B cell (primary cell): ENCODE data around the gene PPP3R1. TPM values are rescaled to one million over a fixed set of nuclear protein-coding genes. Genes with fewer than 3 reads are reported as not detected.

Experiments used
- ATAC-seq: fragments of 200-7000 bp; cut with Tn5 transposase; one replicate; pipeline ENCODE4 v1.10.0; 2021; ENCODE audit warnings: low read depth, mild to moderate bottlenecking, moderate number of reproducible peaks, moderate library complexity
- CTCF ChIA-PET: fragments of 350-600 bp; sonication (Branson Sonifier 250); formaldehyde crosslinking; loops from one replicate; lab custom pipeline; 2021; ENCODE audit warnings: antibody characterized with exemption, inconsistent platforms; lab: Charles Lee
- POLR2A ChIA-PET: fragments of 350-600 bp; sonication (Branson Sonifier 250); formaldehyde crosslinking; loops from one replicate; lab custom pipeline; 2021; ENCODE audit warnings: antibody characterized with exemption; lab: Charles Lee
- DNase-seq: peaks from one replicate; pipeline ENCODE4 v3.0.0; 2013
- H2AFZ ChIP-seq: 2 replicates; pipeline ENCODE4 v1.6.1; 2012; ENCODE audit warnings: mild to moderate bottlenecking, low read depth, low read length; ENCODE audit not compliant: insufficient read depth, poor library complexity, severe bottlenecking
- H3K27ac ChIP-seq, 2 donors: 1 replicate in 1 of 2; 2 replicates in 1 of 2; pipeline ENCODE4 v1.5.1; 2012 to 2013; ENCODE audit warnings: low read length in 2 of 2, mild to moderate bottlenecking in 2 of 2, moderate library complexity in 1 of 2
- H3K27me3 ChIP-seq, 4 experiments: fragments of 200-600 bp in 1 of 4; sonication (generic) in 1 of 4; replicated peaks in 1 of 4; 1 replicate in 2 of 4; 2 replicates in 2 of 4; pipeline versions ENCODE4 v1.6.1 to v1.7.0; 2013 to 2016; ENCODE audit warnings: low read length in 3 of 4, mild to moderate bottlenecking in 2 of 4, mixed read lengths in 1 of 4, moderate library complexity in 1 of 4; ENCODE audit not compliant: insufficient read depth in 4 of 4, control insufficient read depth in 3 of 4; ENCODE audit errors: control extremely low read depth in 1 of 4
- H3K36me3 ChIP-seq, 2 experiments: replicated peaks in 1 of 2; 1 replicate in 1 of 2; 2 replicates in 1 of 2; pipeline versions ENCODE4 v1.6.1 to v1.7.1; 2013; ENCODE audit warnings: low read length in 1 of 2; ENCODE audit not compliant: insufficient read depth in 2 of 2, control insufficient read depth in 1 of 2; ENCODE audit errors: control extremely low read depth in 1 of 2, extremely low read depth in 1 of 2
- H3K4me1 ChIP-seq, 2 donors: fragments of 200-600 bp in 1 of 2; sonication (generic) in 1 of 2; 1 replicate in 1 of 2; 2 replicates in 1 of 2; pipeline versions ENCODE4 v1.5.1 to v1.6.1; 2013 to 2017; ENCODE audit warnings: low read length in 2 of 2; ENCODE audit not compliant: control insufficient read depth in 2 of 2, insufficient read depth in 2 of 2
- H3K4me2 ChIP-seq: replicated peaks from 2 replicates; pipeline ENCODE3; 2012; ENCODE audit warnings: mild to moderate bottlenecking, low read depth, low read length; ENCODE audit not compliant: poor library complexity, severe bottlenecking
- H3K4me3 ChIP-seq, 5 experiments: fragments of 200-600 bp in 1 of 5; sonication (generic) in 1 of 5; 1 replicate in 3 of 5; 2 replicates in 2 of 5; pipeline versions ENCODE4 v1.5.1 to v1.7.0; 2011 to 2016; ENCODE audit warnings: low read length in 4 of 5, mild to moderate bottlenecking in 4 of 5, low read depth in 2 of 5, control low read depth in 1 of 5, moderate library complexity in 1 of 5; ENCODE audit not compliant: insufficient read depth in 1 of 5; ENCODE audit errors: control extremely low read depth in 1 of 5, extremely low read depth in 1 of 5
- H3K79me2 ChIP-seq: fragments of 200-600 bp; sonication (generic); one replicate; pipeline ENCODE4 v1.6.0; 2016; ENCODE audit warnings: low read length; ENCODE audit not compliant: control insufficient read depth, insufficient read depth
- H3K9ac ChIP-seq: fragments of 200-600 bp; sonication (generic); 2 replicates; pipeline ENCODE4 v1.6.1; 2017; ENCODE audit warnings: mild to moderate bottlenecking, low read length, moderate library complexity
- H3K9me3 ChIP-seq, 3 donors: one replicate each; pipeline versions ENCODE4 v1.6.1 to v1.7.1; 2013; ENCODE audit warnings: low read length in 2 of 3; ENCODE audit not compliant: control insufficient read depth in 2 of 3, insufficient read depth in 1 of 3; ENCODE audit errors: control extremely low read depth in 1 of 3
- H4K20me1 ChIP-seq: 2 replicates; pipeline ENCODE4 v1.6.0; 2012; ENCODE audit warnings: mild to moderate bottlenecking, low read length; ENCODE audit not compliant: insufficient read depth, control insufficient read depth, poor library complexity, severe bottlenecking
- H3K27ac Mint-ChIP-seq: one replicate; pipeline ENCODE4 v1.8.0; 2021; ENCODE audit warnings: mixed read lengths
- H3K27me3 Mint-ChIP-seq: one replicate; pipeline ENCODE4 v1.8.0; 2021; ENCODE audit warnings: mixed read lengths
- H3K4me1 Mint-ChIP-seq: one replicate; pipeline ENCODE4 v1.8.0; 2021; ENCODE audit warnings: mixed read lengths
- H3K4me3 Mint-ChIP-seq: one replicate; pipeline ENCODE4 v1.8.0; 2021; ENCODE audit warnings: mixed read lengths
- H3K9me3 Mint-ChIP-seq: one replicate; pipeline ENCODE4 v1.8.0; 2022; ENCODE audit warnings: mixed read lengths; ENCODE audit not compliant: insufficient read depth
- CTCF ChIP-seq: fragments of 200-600 bp; IDR thresholded peaks from one replicate; pipeline ENCODE4 v1.8.0; 2022; ENCODE audit warnings: antibody characterized with exemption, mild to moderate bottlenecking
- EZH2 ChIP-seq: IDR thresholded peaks from 2 replicates; pipeline ENCODE4 v1.6.1; 2012; ENCODE audit warnings: borderline replicate concordance, low read depth, mild to moderate bottlenecking, moderate library complexity, low read length; ENCODE audit not compliant: insufficient read depth, poor library complexity, severe bottlenecking
- WGBS: methylation state at CpG from one replicate; pipeline ENCODE4 v1.1.5; 2013; ENCODE audit warnings: missing lambda C conversion rate; ENCODE audit not compliant: insufficient coverage; 5-methylcytosine and 5-hydroxymethylcytosine counted together
- intact Hi-C: fragments of 100-400 bp; cut with micrococcal nuclease; formaldehyde crosslinking; loops from one replicate; pipeline ENCODE4 v1.10.0; 2022
- polyA plus RNA-seq: library from polyadenylated mRNA; depleted of rRNA; stranded (reverse); fragments of >200 nt; gene quantifications from 2 replicates; pipeline ENCODE4 v1.2.3, GENCODE V29; 2012
- total RNA-seq, 2 donors: library from RNA; stranded (reverse); fragments of 120-200 nt in 1 of 2; gene quantifications; 1 replicate in 1 of 2; 2 replicates in 1 of 2; pipeline versions ENCODE4 v1.2.3 to v1.2.4, GENCODE V29; 2013 to 2022

The PPP3R1 gene
- total and polyA plus RNA-seq, 2 donors (not counting 1 experiment from before 2014, with no cell fraction given) = 17.9 to 55.6 TPM

- no peak overlapping the region for H3K27ac Mint-ChIP-seq
- POLR2A ChIA-PET = no interaction called here
These were observed 3.7 kb upstream of the PPP3R1 start for GRCh38 chr2:68256093-68256450.

More at GRCh38 chr2:68256093-68256450, 3.7 kb upstream of the PPP3R1 start:
- TF ChIP-seq CTCF (no peak), EZH2 (no peak)
- H3K4me3 Mint-ChIP-seq = no peak overlapping the region
- Histone ChIP-seq H3K27me3 (no peaks in the 10 kb centered on the region), H3K4me1 (peaks cover 0 to 11% of the 10 kb centered on the region in 2 donors), H3K4me3 (no peak overlapping the region), H4K20me1 (no peaks in the 10 kb centered on the region), H3K9ac (no peak overlapping the region), H3K4me2 (no peak overlapping the region), H3K79me2 (peaks cover 32% of the 10 kb centered on the region), H3K36me3 (no peaks in the 10 kb centered on the region), H2AFZ (no peak overlapping the region), H3K9me3 (no peaks in the 10 kb centered on the region), H3K27ac (no peak overlapping the region)
- ATAC-seq (no peak), DNase-seq (no peak)
- CTCF ChIA-PET = interaction anchor here (0.6 to 1.3 kb wide), 2 partner anchors 105 to 129 kb away, joined by 3 read pairs; no protein-coding TSS in a partner anchor
- H3K9me3 Mint-ChIP-seq = no peaks in the 10 kb centered on the region
- intact Hi-C loops = loop anchor here (10.0 kb wide), 1 partner anchor 529 kb away; no protein-coding TSS in a partner anchor
- no peaks in the 10 kb centered on the region for H3K27me3 Mint-ChIP-seq
- WGBS = no CpG with 5 or more reads among the region's 1 CpG
- peaks cover 21% of the 10 kb centered on the region for H3K4me1 Mint-ChIP-seq
